Tibial nerve (tissue), 4 donors: ENCODE results near the gene CALML4.

Experiments used
- CTCF ChIP-seq, 5 experiments: fragments of 200-600 bp in 3 of 5; fragments of 450-650 bp in 2 of 5; sonication (generic) in 3 of 5; IDR thresholded peaks; one replicate each; pipeline ENCODE4 v1.5.1; 2016 to 2019; ENCODE audit warnings: antibody characterized with exemption in 5 of 5, mild to moderate bottlenecking in 3 of 5, moderate library complexity in 2 of 5
- EP300 ChIP-seq, 2 donors: sonication (generic); formaldehyde crosslinking; IDR thresholded peaks; one replicate each; pipeline ENCODE4 v1.6.1; 2017; ENCODE audit warnings: antibody characterized with exemption in 2 of 2, mild to moderate bottlenecking in 1 of 2
- POLR2A ChIP-seq, 2 donors: fragments of 450-650 bp; IDR thresholded peaks; one replicate each; pipeline ENCODE4 v1.6.1; 2017; ENCODE audit warnings: antibody characterized with exemption in 2 of 2, mild to moderate bottlenecking in 2 of 2, moderate library complexity in 2 of 2

DNA sequence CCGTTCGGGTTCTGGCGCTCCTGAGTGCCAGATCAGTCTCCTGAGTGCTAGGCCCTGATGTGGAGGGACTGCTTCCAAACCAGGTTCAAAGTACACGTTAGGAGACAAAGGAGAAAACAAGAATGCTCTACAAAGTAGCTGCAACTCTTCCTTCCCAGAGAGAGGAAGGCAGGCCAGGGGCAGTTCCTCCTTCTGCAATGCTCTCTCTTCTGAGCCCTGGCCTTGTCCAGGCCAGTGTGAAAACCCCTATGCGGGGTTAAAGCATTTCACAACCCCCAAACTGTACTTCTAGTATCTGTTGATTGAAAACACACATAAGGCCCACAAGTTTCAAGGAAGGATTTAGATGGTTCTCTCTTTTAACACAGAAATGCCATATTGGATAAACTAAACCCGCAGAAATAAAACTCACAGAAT is 9.7 kb upstream of the CALML4 start:
- no peak for TF ChIP-seq CTCF (IDR thresholded peaks at IDR 0.05)
- TF ChIP-seq EP300 (IDR thresholded peaks at IDR 0.05): no peak
- TF ChIP-seq POLR2A (IDR thresholded peaks at IDR 0.05): no peak
